H9 (cell line): ENCODE results near the gene PYROXD2. TPM values are rescaled to one million over a fixed set of nuclear protein-coding genes. Genes with fewer than 3 reads are reported as not detected.

Experiments
- DNase-seq: peaks from one replicate; pipeline ENCODE4 v3.0.0-alpha.2; 2017
- H2AFZ ChIP-seq: one replicate; pipeline ENCODE4 v1.6.1; 2013; ENCODE audit warnings: mild to moderate bottlenecking, low read length, control low read depth, moderate library complexity
- H2AK5ac ChIP-seq: 2 replicates; pipeline ENCODE4 v1.6.1; 2013; ENCODE audit warnings: low read length, control low read depth, mixed read lengths; ENCODE audit not compliant: insufficient read length
- H2BK120ac ChIP-seq: one replicate; pipeline ENCODE4 v1.6.1; 2013; ENCODE audit warnings: low read depth, mild to moderate bottlenecking, low read length, control low read depth, inconsistent platforms; ENCODE audit not compliant: poor library complexity, severe bottlenecking
- H2BK12ac ChIP-seq: 2 replicates; pipeline ENCODE4 v1.6.1; 2013; ENCODE audit warnings: low read length, control low read depth, mixed read lengths, low read depth; ENCODE audit not compliant: insufficient read length
- H2BK15ac ChIP-seq: 2 replicates; pipeline ENCODE4 v1.6.1; 2013; ENCODE audit warnings: low read depth, low read length, control low read depth
- H2BK20ac ChIP-seq: one replicate; pipeline ENCODE4 v1.6.1; 2013; ENCODE audit warnings: low read depth, mild to moderate bottlenecking, low read length, control low read depth, inconsistent platforms; ENCODE audit not compliant: poor library complexity, severe bottlenecking
- H2BK5ac ChIP-seq: 2 replicates; pipeline ENCODE4 v1.6.1; 2013; ENCODE audit warnings: low read length, control low read depth, mixed read lengths; ENCODE audit not compliant: insufficient read length
- H3K14ac ChIP-seq: 2 replicates; pipeline ENCODE4 v1.6.1; 2013; ENCODE audit warnings: low read length, control low read depth; ENCODE audit not compliant: insufficient read depth
- H3K18ac ChIP-seq: 2 replicates; pipeline ENCODE4 v1.6.1; 2013; ENCODE audit warnings: low read depth, mild to moderate bottlenecking, mixed read lengths, low read length, control low read depth; ENCODE audit not compliant: insufficient read length
- H3K23ac ChIP-seq: 2 replicates; pipeline ENCODE4 v1.6.1; 2013; ENCODE audit warnings: low read length, control low read depth, mixed read lengths, low read depth; ENCODE audit not compliant: insufficient read length
- H3K23me2 ChIP-seq: 2 replicates; pipeline ENCODE4 v1.6.1; 2013; ENCODE audit warnings: low read depth, mild to moderate bottlenecking, mixed read lengths, low read length, control low read depth; ENCODE audit not compliant: insufficient read length, poor library complexity, severe bottlenecking
- H3K27ac ChIP-seq: 2 replicates; pipeline ENCODE4 v1.5.1; 2013; ENCODE audit warnings: low read length, control low read depth, mixed read lengths, low read depth; ENCODE audit not compliant: insufficient read length
- H3K27me3 ChIP-seq: 2 replicates; pipeline ENCODE4 v1.6.1; 2013; ENCODE audit warnings: low read length, control low read depth, inconsistent platforms; ENCODE audit not compliant: insufficient read depth
- H3K4ac ChIP-seq: 2 replicates; pipeline ENCODE4 v1.6.1; 2013; ENCODE audit warnings: low read depth, mild to moderate bottlenecking, control low read depth, inconsistent platforms, low read length, moderate library complexity
- H3K4me1 ChIP-seq: 2 replicates; pipeline ENCODE4 v1.6.1; 2013; ENCODE audit warnings: low read length, control low read depth, inconsistent platforms; ENCODE audit not compliant: insufficient read depth
- H3K4me2 ChIP-seq: 2 replicates; pipeline ENCODE4 v1.6.1; 2013; ENCODE audit warnings: low read length, control low read depth, mixed read lengths; ENCODE audit not compliant: insufficient read length, insufficient read depth
- H3K56ac ChIP-seq: 2 replicates; pipeline ENCODE4 v1.6.1; 2013; ENCODE audit warnings: low read depth, mild to moderate bottlenecking, mixed read lengths, low read length, control low read depth; ENCODE audit not compliant: insufficient read length
- H3K79me1 ChIP-seq: 2 replicates; pipeline ENCODE4 v1.6.1; 2013; ENCODE audit warnings: low read depth, mild to moderate bottlenecking, moderate library complexity, low read length, control low read depth, inconsistent platforms; ENCODE audit not compliant: insufficient read depth, poor library complexity, severe bottlenecking
- H3K79me2 ChIP-seq: 2 replicates; pipeline ENCODE4 v1.6.1; 2013; ENCODE audit warnings: low read length, control low read depth, inconsistent platforms; ENCODE audit not compliant: insufficient read depth
- H3K9ac ChIP-seq: 2 replicates; pipeline ENCODE4 v1.6.1; 2013; ENCODE audit warnings: low read length, control low read depth, mixed read lengths; ENCODE audit not compliant: insufficient read length; ENCODE audit errors: extremely low read depth
- H3K9me3 ChIP-seq: one replicate; pipeline ENCODE4 v1.6.1; 2013; ENCODE audit warnings: low read depth, low read length, inconsistent platforms; ENCODE audit not compliant: control insufficient read depth
- H3T11ph ChIP-seq: one replicate; pipeline ENCODE4 v1.6.1; 2013; ENCODE audit warnings: mild to moderate bottlenecking, low read length, control low read depth, inconsistent platforms
- H4K20me1 ChIP-seq: one replicate; pipeline ENCODE4 v1.6.1; 2013; ENCODE audit not compliant: control insufficient read depth, insufficient read length, insufficient read depth
- H4K5ac ChIP-seq: 2 replicates; pipeline ENCODE4 v1.6.1; 2013; ENCODE audit warnings: low read depth, mild to moderate bottlenecking, mixed read lengths, low read length, control low read depth; ENCODE audit not compliant: insufficient read length
- H4K8ac ChIP-seq: replicated peaks from 2 replicates; pipeline ENCODE4 v1.6.1; 2013; ENCODE audit warnings: low read length, control low read depth, mixed read lengths, low read depth; ENCODE audit not compliant: insufficient read length
- H4K91ac ChIP-seq: 2 replicates; pipeline ENCODE4 v1.6.1; 2013; ENCODE audit warnings: low read depth, mild to moderate bottlenecking, moderate library complexity, mixed read lengths, low read length, control low read depth; ENCODE audit not compliant: insufficient read length
- H3K27ac Mint-ChIP-seq, 3 experiments: 2 replicates in 2 of 3; 3 replicates in 1 of 3; pipeline ENCODE4 v1.8.0; 2020 to 2021; ENCODE audit warnings: mixed read lengths in 3 of 3, mild to moderate bottlenecking in 1 of 3, moderate library complexity in 1 of 3
- H3K27me3 Mint-ChIP-seq: 2 replicates; pipeline ENCODE4 v1.8.0; 2021; ENCODE audit warnings: low read depth, mild to moderate bottlenecking, moderate library complexity, mixed read lengths
- H3K36me3 Mint-ChIP-seq, 3 experiments: 2 replicates in 2 of 3; 3 replicates in 1 of 3; pipeline ENCODE4 v1.8.0; 2020 to 2021; ENCODE audit warnings: low read depth in 3 of 3, mixed read lengths in 3 of 3; ENCODE audit not compliant: insufficient read depth in 1 of 3
- H3K4me1 Mint-ChIP-seq, 2 experiments: 2 replicates each; pipeline ENCODE4 v1.8.0; 2020; ENCODE audit warnings: mixed read lengths in 2 of 2
- H3K4me3 Mint-ChIP-seq, 2 experiments: 2 replicates in 1 of 2; 3 replicates in 1 of 2; pipeline ENCODE4 v1.8.0; 2020 to 2021; ENCODE audit warnings: mild to moderate bottlenecking in 2 of 2, mixed read lengths in 2 of 2, moderate library complexity in 1 of 2
- H3K9me3 Mint-ChIP-seq, 2 experiments: 2 replicates in 1 of 2; 3 replicates in 1 of 2; pipeline ENCODE4 v1.8.0; 2020; ENCODE audit warnings: mild to moderate bottlenecking in 2 of 2, mixed read lengths in 2 of 2, moderate library complexity in 1 of 2
- CTCF ChIP-seq: fragments of 200-600 bp; sonication (generic); conservative IDR thresholded peaks from 3 replicates; pipeline ENCODE4 v1.8.0; 2021; ENCODE audit warnings: antibody characterized with exemption, mild to moderate bottlenecking
- WGBS: extraction: QIAGEN DNeasy Blood & Tissue Kit; methylation state at CpG from one replicate; pipeline ENCODE4 v1.1.7; 2013; ENCODE audit warnings: missing lambda C conversion rate, low lambda C conversion rate, mixed read lengths; ENCODE audit not compliant: insufficient read length; ENCODE audit errors: extremely low coverage; 5-methylcytosine and 5-hydroxymethylcytosine counted together
- total RNA-seq: library from RNA; stranded (reverse); gene quantifications from 2 replicates; pipeline ENCODE4 v1.2.1, GENCODE V29; 2021

The PYROXD2 gene
- total RNA-seq, 1 experiment from 2014 or later, result 5.3 TPM

GRCh38 chr10:98346847-98347246 is 68.1 kb downstream of the PYROXD2 start:
- Histone ChIP-seq H3K27me3 (no peaks in the 10 kb centered on the region), H2AFZ (no peak overlapping the region), H2AK5ac (no peak overlapping the region), H3K27ac (no peak overlapping the region), H3K14ac (no peak overlapping the region), H3K18ac (no peak overlapping the region), H3K4ac (no peak overlapping the region), H3K9ac (no peak overlapping the region), H2BK20ac (no peak overlapping the region), H2BK5ac (no peak overlapping the region), H2BK12ac (no peak overlapping the region), H3K23me2 (no peaks in the 10 kb centered on the region), H4K91ac (no peak overlapping the region), H3K56ac (no peak overlapping the region), H2BK120ac (no peak overlapping the region), H4K8ac (no peak overlapping the region), H3K79me1 (no peaks in the 10 kb centered on the region), H3K4me1 (no peaks in the 10 kb centered on the region), H3T11ph (no peak overlapping the region), H4K20me1 (no peaks in the 10 kb centered on the region), H3K4me2 (no peak overlapping the region), H3K23ac (no peak overlapping the region), H2BK15ac (no peak overlapping the region), H4K5ac (no peak overlapping the region), H3K9me3 (no peaks in the 10 kb centered on the region), H3K79me2 (no peaks in the 10 kb centered on the region)
- Mint-ChIP-seq H3K36me3 (peaks cover 9 to 15% (median 12%) of the 10 kb centered on the region in 3 experiments; a peak in 6 of 7 replicates), H3K27ac (no peak overlapping the region), H3K27me3 (peaks cover 10% of the 10 kb centered on the region), H3K4me1 (no peaks in the 10 kb centered on the region), H3K9me3 (peaks cover 15% of the 10 kb centered on the region in 2 experiments), H3K4me3 (no peak overlapping the region)
- no CpG with 5 or more reads among the region's 6 CpGs for WGBS
- no peak for DNase-seq
- no peak for TF ChIP-seq CTCF
